Fibroblast of mammary gland (primary cell): ENCODE results near the gene LGALS1.

Experiments used
- DNase-seq: peaks from one replicate; pipeline ENCODE4 v3.0.0-alpha.2; 2010; ENCODE audit warnings: low read depth
- H3K4me3 ChIP-seq: 2 replicates; pipeline ENCODE4 v1.5.1; 2011; ENCODE audit warnings: low read depth, mild to moderate bottlenecking, low read length, moderate library complexity; ENCODE audit not compliant: control insufficient read depth
- TF ChIP-seq, protein P1 (sequence below): conservative IDR thresholded peaks from 2 replicates; pipeline ENCODE4 v1.5.1; 2011; ENCODE audit warnings: low read depth, low read length, inconsistent platforms; ENCODE audit not compliant: control insufficient read depth, insufficient read depth

The LGALS1 gene

GRCh38 chr22:37629928-37630327 lies 45.5 kb upstream of the LGALS1 start:
- TF ChIP-seq, protein P1, sequence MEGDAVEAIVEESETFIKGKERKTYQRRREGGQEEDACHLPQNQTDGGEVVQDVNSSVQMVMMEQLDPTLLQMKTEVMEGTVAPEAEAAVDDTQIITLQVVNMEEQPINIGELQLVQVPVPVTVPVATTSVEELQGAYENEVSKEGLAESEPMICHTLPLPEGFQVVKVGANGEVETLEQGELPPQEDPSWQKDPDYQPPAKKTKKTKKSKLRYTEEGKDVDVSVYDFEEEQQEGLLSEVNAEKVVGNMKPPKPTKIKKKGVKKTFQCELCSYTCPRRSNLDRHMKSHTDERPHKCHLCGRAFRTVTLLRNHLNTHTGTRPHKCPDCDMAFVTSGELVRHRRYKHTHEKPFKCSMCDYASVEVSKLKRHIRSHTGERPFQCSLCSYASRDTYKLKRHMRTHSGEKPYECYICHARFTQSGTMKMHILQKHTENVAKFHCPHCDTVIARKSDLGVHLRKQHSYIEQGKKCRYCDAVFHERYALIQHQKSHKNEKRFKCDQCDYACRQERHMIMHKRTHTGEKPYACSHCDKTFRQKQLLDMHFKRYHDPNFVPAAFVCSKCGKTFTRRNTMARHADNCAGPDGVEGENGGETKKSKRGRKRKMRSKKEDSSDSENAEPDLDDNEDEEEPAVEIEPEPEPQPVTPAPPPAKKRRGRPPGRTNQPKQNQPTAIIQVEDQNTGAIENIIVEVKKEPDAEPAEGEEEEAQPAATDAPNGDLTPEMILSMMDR, result no peak
- H3K4me3 ChIP-seq, result no peak overlapping the region
- no peak for DNase-seq

GRCh38 chr22:37630839-37631435 lies 44.5 kb upstream of the LGALS1 start:
- TF ChIP-seq, protein P1, result no peak
- no peak for DNase-seq

GRCh38 chr22:37631448-37632173 lies 43.8 kb upstream of the LGALS1 start:
- TF ChIP-seq, protein P1, result no peak
- no peak overlapping the region for H3K4me3 ChIP-seq
- no peak for DNase-seq

More at GRCh38 chr22:37630839-37631435, 44.5 kb upstream of the LGALS1 start:
- no peak overlapping the region for H3K4me3 ChIP-seq

- DNase-seq, result no peak
- no peak overlapping the region for H3K4me3 ChIP-seq
- TF ChIP-seq, protein P1, result no peak
These were observed 43.0 kb upstream of the LGALS1 start for GRCh38 chr22:37632174-37633088.

- DNase-seq, result no peak
- TF ChIP-seq, protein P1, result no peak
- no peak overlapping the region for H3K4me3 ChIP-seq
These were observed 42.3 kb upstream of the LGALS1 start for GRCh38 chr22:37633089-37633624.

- peak; percentile 80 for DNase-seq
These were observed 41.6 kb upstream of the LGALS1 start for GRCh38 chr22:37633625-37634416.

More at GRCh38 chr22:37633625-37634416, 41.6 kb upstream of the LGALS1 start:
- TF ChIP-seq, protein P1, result peak; percentile 3
- no peak overlapping the region for H3K4me3 ChIP-seq
